ENCODE measurements around the gene FAR2.
"Not testable (repeated sequence)": the region's sequence is repeated elsewhere in the genome, so short reads cannot be mapped to it uniquely, and the experiment has no call there.

Gene FAR2

GRCh38 chr12:29155079-29155478, 6.0 kb downstream of the FAR2 start:
- DNase-seq = no peak

DNA sequence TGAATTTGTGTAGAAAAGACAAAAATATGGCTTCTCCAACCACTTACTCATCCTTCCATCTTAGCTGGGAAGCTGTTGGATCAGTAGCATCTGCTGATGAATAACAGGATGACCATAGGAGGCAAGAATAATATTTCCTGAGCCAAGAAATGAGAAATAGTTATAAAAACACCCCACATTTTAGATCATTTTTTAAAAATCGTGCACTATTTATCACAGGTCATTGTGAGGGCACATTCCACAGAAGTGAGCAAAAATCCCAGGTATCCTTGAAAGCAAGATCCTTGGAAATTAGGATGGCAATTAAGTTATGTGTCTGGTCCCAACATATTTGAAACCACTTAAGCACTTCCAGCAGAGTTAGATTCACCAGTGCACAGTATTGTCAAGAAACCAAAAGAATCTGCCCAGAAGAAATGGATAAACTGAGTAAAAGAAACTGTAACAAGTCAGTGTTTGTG, 8.4 kb downstream of the FAR2 start:
- no peak for DNase-seq

DNA sequence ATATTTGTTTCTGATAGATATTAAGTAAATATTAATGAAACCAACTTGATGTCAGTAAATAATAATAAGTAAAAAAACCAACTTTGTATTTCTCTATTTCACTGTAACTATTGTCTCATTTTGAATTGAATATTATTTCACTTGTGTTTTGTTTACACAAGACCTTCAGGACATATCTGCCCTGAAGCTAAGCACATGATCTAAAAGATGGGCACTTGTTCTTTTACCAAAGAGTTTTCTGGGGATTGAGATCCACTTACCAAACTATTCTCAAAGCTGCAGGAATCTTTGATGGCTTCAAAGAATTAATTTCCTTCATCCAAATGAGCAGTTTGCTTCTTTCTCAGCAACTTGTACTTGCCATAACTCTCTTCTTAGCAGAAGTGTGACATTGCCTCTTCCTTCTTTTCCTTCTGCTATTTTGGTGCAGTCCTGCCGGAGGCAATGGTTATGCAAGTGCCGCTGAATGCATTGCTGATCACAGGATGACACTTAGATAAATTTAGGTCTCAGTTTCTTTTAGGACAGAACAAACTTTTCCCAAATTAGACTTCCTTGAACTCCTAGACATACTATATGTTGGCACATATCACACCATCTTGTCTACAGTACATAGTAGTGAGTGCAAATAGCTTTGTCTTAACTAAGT, 9.2 kb downstream of the FAR2 start:
- no peak for DNase-seq

GRCh38 chr12:29159661-29160060, 10.6 kb downstream of the FAR2 start:
- DNase-seq = no peak

- DNase-seq = no peak
These were observed 11.2 kb downstream of the FAR2 start for GRCh38 chr12:29160230-29160629.

GRCh38 chr12:29163146-29163545, 14.1 kb downstream of the FAR2 start:
- no peak for DNase-seq

- no peak for DNase-seq
These were observed 15.7 kb downstream of the FAR2 start for GRCh38 chr12:29164477-29165393.

DNA sequence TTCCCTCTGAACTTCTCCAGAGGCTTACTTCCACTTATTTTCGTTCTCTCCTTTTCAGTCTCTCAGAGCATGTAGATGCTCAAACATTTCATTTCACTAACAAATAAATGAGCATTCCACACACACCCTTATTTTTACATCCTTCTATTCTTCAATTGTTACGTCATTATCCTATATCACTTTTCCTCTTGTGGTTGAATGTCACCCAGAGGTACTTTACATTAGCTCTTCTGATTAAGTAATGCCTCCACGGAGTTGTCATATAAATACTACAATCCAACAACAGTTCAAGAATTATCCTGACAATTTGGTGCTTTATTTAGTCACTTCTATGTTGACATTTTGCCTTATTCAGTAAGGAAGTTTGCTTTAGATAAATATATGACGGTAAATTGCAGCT, 18.4 kb downstream of the FAR2 start:
- DNase-seq = no peak

- DNase-seq = no peak
These were observed 18.9 kb downstream of the FAR2 start for GRCh38 chr12:29167988-29168387.

- not testable (repeated sequence) for DNase-seq
These were observed 20.9 kb downstream of the FAR2 start for GRCh38 chr12:29169978-29170377.

DNA sequence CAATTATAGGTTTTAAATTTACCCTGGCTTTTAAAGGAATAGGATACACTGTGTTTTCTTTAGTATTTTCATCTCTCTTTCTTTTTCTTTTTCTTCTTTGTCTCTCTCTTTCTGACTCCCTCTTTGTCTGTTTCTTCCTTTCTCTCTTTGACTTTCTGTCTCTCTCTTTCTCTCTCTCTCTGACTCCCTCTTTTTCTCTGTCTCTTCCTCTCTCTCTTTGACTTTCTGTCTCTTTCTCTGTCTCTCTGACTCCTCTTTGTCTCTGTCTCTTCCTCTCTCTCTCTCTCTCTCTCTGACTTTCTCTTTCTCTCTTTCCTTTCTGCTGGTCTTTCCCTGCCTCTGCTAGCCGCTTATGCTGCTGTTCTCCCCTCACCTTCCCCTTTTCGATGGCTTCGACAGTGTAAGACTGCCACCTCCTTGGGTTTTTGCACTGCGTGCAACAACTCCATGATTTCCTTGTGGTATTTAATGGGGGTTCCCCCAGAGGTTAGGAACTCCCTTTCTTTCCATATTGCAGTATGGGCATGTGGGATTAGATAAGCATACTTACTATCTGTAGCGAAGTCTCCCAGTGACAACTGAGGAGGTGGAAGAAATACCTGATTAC, 21.5 kb downstream of the FAR2 start:
- DNase-seq = not testable (repeated sequence)

GRCh38 chr12:29171421-29172258, 22.6 kb downstream of the FAR2 start:
- DNase-seq = no peak

GRCh38 chr12:29176941-29177340, 27.9 kb downstream of the FAR2 start:
- DNase-seq = no peak

- DNase-seq = not testable (repeated sequence)
These were observed 33.2 kb downstream of the FAR2 start for GRCh38 chr12:29182247-29182646.

DNA sequence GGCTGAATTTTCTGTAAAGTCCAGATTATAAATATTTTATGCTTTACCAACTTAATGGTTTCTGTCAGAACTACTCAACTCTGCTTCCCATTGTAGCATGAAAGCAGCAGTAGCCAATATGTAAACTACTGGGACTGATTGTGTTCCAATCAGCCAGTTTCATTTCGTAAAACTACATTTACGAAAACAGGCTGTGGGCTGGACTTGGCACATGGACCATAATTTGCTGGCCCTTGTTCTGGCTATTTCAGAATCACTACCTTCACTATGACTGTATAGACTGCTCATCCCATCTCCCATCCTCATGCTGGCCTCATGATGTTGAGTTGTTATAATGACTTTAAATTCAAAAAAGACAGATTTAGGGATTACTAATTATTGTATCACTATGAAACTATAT, 38.7 kb downstream of the FAR2 start:
- DNase-seq = no peak

DNA sequence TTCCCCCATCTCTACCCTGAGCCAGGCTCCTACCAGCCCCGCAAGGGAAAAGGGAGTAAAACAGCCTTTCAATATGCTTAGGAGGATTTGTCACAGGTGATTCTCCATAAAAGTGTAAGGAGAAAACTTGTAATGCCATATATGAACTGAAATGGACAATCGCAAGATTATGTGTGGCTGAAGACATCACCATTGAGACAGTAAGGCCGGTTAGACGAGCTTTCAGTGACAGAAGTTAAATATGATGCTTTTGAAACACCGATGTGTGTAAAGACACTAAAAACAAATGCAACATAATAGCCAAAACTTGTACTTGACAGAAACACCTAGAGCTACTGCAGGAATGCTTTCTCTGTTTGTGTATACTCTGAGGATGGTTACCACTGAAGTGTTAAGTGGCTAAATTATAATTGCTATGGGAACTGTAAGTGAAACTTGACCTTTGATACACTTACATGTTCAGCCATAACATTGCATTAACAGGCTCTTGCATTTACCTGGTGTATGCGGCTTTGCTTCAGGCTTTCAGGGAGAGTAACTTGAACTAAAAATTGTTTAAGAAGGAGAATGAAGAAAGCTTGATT, 42.3 kb downstream of the FAR2 start:
- no peak for DNase-seq

DNA sequence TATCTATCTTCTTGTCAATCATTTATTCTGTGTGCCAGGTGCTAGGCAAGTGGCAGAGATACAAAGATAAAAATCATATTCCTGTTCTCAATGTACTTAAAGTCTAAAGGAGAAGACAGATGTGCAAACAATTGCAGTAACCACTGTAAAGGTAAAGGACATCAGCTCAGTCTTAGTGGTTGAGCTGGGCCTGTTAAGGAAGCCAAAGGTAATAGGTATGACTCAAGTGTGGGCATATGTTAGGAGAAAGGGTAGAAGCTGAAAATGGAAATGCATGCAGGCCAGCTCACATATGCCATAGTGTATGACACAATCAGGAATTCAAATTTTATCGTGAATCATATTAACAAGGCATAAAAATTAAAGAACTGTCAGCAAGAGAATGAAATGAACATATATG, 49.8 kb downstream of the FAR2 start:
- no peak for DNase-seq

GRCh38 chr12:29200586-29200985, 51.5 kb downstream of the FAR2 start:
- no peak for DNase-seq

DNA sequence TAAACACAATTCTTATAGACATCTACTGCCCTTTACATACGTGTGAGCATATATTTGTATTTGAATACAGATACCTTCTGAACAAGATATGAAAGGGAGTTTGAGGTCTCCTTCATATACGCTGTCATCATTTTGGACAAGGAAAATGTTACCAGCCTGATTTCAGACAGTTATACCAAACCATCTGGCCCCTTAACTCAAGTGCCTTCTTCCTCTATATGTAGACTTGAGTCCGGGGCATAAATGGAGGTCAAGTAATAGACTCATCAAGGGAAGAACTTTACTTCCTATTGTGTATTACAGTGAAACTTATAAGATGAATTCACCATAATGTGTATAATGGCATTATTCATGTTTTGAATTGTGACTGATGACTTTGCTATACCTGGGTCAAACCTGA, 52.2 kb downstream of the FAR2 start:
- no peak for DNase-seq

DNA sequence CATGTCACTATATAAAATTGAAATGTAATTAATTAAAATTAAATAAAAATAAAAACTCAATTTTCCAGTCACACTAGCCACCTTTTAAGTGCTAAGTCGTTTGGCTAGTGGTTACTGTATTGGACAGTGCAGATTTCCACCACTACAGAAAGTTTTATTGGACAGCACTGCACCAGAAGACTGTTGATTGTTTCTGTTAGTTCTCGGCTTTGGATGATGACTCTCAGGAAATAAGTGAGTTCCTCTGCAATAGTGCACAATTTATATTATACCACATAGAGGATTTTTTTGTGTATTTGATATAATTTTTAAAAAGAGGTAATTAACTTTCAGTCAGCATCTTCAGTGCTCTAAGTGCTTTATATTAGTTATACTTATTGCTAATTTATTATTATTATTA, 52.7 kb downstream of the FAR2 start:
- no peak for DNase-seq

- DNase-seq = no peak
These were observed 55.4 kb downstream of the FAR2 start for GRCh38 chr12:29204521-29204920.

DNA sequence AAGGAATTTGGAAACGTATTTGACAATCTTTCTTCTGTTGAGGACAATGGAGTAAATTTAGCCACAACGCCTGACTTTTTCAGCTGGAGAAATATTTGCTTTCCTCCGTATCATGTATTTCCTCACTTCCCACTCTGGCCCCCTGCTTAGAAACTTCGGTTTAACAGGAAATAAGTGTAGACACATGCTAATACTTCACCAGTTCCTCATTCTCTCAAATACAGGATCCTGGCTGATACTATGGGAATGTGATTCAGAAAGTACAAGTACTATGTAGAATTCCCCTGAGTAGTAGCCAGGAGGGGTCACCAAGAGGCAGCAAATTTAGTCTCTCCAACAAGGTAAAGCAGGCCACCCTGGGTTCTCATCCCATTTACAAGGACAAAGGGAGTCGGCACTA, 58.0 kb downstream of the FAR2 start:
- no peak for DNase-seq

DNA sequence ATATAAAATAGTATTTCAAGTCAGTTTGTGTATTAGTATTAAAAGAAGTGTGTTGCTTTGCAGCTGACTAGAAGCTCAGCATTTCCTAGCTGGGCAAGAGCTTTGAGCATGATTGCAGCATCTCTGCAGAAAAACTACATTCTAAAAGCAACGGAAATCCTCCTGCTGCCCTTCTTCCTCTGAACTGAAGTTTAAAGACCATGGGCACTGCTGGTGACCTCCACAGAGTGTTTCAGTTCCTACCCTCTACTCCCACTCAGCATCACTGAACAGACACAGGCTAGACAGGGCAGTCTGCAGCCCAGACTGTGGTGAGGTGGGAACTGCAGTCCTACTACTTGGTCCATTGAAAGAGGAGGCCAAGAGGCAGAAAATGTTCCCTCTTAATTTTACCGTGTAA, 59.0 kb downstream of the FAR2 start:
- no peak for DNase-seq
